Panc1 (cell line): ENCODE results near the gene MYADML2.

Source experiments
- CTCF ChIP-seq: fragments of 450-650 bp; IDR thresholded peaks from 2 replicates; pipeline ENCODE4 v1.5.1; 2017; ENCODE audit warnings: mild to moderate bottlenecking
- POLR2AphosphoS5 ChIP-seq: IDR thresholded peaks from 2 replicates; pipeline ENCODE4 v1.6.1; 2012; ENCODE audit warnings: mild to moderate bottlenecking, low read depth, low read length, moderate library complexity
- REST ChIP-seq, 2 experiments: IDR thresholded peaks; 2 replicates each; pipeline ENCODE4 v1.6.1; 2011 to 2012; ENCODE audit warnings: low read depth in 2 of 2, control low read depth in 1 of 2, low read length in 1 of 2, mild to moderate bottlenecking in 1 of 2, moderate library complexity in 1 of 2; ENCODE audit not compliant: insufficient read depth in 1 of 2

GRCh38 chr17:81907219-81908145 lies 39.6 kb downstream of the MYADML2 start:
- TF ChIP-seq CTCF: no peak; the same call in 1 of the 2 replicates
- TF ChIP-seq POLR2AphosphoS5: no peak
- no peak for TF ChIP-seq REST (IDR thresholded peaks at IDR 0.05; ENCODE audit: insufficient read depth in 1 of 2, low read depth in 2 of 2, low read length in 1 of 2)
